NCI-H226 (cell line): ENCODE measurements around the gene GSKIP.

ENCODE experiments used
- DNase-seq: peaks from one replicate; pipeline ENCODE4 v3.0.0-alpha.2; 2015

The GSKIP gene

DNA sequence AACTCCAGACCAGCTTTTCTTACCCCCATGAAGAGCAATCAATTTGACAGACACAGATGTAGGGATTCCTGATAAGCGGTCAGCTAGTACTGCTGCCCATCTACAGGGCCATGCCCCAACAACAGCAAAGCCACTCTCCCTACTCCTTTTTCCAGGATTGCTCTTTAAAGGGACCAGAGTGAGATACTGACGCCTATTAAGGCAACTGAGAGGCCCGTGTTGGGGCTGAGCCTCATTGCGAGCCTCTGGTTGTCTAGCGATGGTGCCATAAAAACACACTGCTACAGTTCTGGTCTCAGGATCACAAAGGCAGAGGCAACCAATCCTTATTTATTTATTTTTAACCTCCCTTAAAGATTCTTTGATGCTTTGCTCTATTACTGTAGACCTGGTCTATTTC lies 59.7 kb downstream of the GSKIP start:
- no peak for DNase-seq

- DNase-seq, result no peak
These were observed 60.3 kb downstream of the GSKIP start for GRCh38 chr14:96423446-96424108.

GRCh38 chr14:96424109-96424989 lies 61.0 kb downstream of the GSKIP start:
- DNase-seq, result no peak

DNA sequence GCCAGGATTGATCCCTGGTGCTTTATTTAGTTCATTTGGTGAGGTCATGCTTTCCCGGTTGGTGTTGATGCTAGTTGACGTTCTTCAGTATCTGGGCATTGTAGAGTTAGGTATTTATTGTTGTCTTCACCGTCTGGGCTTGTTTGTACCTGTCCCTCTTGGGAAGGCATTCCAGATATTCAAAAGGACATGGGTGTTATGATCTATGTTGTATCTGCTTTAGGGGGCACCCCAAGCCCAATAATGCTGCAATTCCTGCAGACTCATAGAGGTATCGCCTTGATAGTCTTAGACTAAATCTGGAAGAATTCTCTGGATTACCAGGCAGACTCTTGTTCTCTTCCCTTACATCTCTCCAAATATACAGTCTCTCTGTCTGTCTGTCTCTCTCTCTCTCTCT lies 70.7 kb downstream of the GSKIP start:
- no peak for DNase-seq
